NCI-H1417 (cell line): ENCODE measurements around the gene SEMA4D.

ENCODE experiments used
- DNase-seq, 3 experiments: peaks; one replicate each; lab custom pipeline; 2025; lab: John Stamatoyannopoulos, UW

Gene SEMA4D

GRCh38 chr9:89446261-89446960 lies 51.5 kb downstream of the SEMA4D start:
- no peak for DNase-seq

GRCh38 chr9:89445801-89446251 lies 52.1 kb downstream of the SEMA4D start:
- no peak for DNase-seq

GRCh38 chr9:89444925-89445765 lies 52.8 kb downstream of the SEMA4D start:
- DNase-seq: no peak

DNA sequence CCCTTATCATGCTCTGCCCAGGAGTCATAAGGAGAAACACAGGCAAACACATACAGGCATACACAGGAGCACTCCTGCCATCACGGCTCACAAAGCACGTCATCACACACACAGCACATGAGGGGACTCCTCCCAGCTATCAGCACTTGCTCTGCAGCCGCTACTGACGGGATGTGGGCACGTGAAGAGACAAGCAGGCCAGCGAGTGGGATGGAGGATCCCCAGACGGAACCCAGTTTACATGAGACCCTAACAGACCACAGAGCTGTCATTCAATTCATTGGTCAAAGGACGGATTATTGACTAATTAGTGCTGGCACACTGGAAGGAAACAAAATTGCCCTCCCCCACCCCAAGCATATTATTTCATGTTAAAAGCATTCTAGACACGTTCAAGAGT lies 53.6 kb downstream of the SEMA4D start:
- no peak for DNase-seq

- no peak for DNase-seq
Measured at GRCh38 chr9:89442981-89443814, 54.7 kb downstream of the SEMA4D start.

- DNase-seq: no peak
Measured at GRCh38 chr9:89442501-89442978, 55.4 kb downstream of the SEMA4D start.

GRCh38 chr9:89441986-89442385 lies 55.9 kb downstream of the SEMA4D start:
- DNase-seq: no peak

DNA sequence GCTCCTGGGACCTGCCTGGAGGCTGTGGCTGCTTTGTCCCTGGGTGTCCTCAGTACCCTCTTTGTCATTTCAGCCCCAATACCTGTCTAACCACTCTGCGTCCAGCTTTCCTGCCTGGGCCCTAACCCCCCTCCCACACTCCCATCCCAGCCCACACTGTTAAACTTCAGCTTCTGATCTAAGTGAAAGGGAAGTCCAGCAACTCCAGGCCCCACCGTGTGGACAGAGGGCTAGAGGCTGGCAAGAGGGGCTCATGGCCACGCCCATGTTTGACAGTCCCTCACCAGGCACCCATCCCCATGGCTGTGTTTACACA lies 56.3 kb downstream of the SEMA4D start:
- no peak for DNase-seq

DNA sequence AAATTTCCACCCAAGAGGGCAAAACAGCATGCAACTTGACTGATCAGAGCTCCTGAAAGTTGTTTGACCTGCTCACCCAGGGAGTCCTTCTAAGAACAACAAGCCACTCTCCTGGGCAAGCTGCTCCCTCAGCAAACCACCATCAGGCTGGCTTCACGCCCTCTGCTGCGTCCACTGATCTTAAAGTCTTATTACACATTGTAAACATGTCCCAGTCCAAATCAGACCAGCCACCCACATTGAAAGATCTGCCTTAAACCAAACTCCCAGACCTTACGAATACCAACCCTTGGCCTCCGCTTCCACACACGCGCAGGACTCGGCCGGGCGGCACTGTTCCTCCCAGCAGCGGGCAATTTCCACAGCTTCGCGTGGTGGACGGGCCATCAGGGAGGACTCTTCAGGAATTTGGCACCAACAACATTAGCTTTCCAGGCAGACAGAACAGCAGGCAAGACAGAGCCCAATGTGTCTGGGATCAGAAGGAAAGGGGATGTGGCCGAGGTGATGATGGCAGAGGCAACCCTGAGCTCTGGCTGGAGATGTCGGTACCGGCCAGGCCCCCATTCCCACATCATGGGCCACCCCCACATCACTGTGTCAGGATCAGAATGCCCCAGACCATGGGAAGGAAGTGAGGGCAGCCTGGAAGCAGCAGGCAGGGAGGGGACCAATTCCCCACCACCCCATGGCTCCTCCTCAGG lies 56.8 kb downstream of the SEMA4D start:
- no peak for DNase-seq

DNA sequence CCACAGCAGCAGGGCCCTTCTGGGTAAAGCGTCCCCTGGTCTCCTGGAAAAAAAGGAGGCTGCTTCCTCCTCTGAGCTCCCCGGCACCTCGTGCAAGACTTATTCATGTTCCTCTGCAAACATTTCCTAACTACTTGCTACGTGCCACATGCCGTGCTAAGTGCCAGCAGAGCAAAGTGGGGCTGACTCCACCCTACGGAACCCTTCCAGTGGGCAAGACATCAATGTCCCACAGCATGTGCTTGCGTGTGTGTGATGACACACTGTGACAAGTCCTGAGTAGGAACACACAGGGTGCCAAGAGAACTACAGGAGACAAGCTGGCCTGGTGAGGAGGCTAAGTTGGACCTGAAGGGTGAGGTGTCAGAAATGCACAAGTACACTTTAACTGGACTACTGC lies 57.4 kb downstream of the SEMA4D start:
- no peak for DNase-seq

DNA sequence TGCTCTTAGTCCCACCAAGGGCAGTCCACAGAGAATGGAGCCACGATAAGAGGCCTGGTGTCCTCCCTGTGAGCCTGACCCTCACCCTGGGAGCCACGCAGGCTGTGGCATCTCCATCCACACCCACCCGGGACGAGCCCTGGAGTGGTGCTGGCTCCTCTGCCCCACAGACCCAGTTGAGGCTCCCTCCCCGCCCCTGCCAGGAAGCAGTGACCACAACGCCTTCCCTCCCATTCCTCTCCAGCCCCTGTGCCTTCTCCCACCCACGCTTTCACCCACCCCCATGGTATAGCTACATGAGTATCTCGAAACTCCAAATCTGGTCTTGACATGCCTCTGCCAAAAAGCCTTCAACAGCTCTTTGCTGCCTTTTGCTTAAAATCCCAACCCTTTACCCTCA lies 57.9 kb downstream of the SEMA4D start:
- no peak for DNase-seq

DNA sequence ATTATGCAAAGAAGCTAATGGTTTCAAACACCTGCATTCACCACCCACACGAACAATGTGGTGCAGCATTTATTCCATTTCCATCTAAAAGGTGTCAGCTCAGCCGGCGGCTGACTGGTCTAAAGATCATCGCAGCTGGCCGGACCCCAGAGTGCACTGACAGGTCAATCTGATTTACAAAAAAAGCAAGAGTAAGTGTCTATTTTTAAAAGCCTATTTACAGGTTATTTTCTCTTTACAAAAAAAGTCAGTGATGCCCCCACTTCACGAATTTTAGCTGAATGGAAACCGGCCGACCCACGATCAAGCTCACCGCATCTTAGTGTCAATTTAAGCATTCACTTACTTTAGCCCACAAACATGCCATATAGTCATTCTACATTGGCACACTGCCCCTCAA lies 58.3 kb downstream of the SEMA4D start:
- no peak for DNase-seq

GRCh38 chr9:89438194-89438593 lies 59.7 kb downstream of the SEMA4D start:
- no peak for DNase-seq

- DNase-seq: peak in 2 of 3 experiments; percentile 21 to 51
Measured at GRCh38 chr9:89437772-89438171, 60.1 kb downstream of the SEMA4D start.

DNA sequence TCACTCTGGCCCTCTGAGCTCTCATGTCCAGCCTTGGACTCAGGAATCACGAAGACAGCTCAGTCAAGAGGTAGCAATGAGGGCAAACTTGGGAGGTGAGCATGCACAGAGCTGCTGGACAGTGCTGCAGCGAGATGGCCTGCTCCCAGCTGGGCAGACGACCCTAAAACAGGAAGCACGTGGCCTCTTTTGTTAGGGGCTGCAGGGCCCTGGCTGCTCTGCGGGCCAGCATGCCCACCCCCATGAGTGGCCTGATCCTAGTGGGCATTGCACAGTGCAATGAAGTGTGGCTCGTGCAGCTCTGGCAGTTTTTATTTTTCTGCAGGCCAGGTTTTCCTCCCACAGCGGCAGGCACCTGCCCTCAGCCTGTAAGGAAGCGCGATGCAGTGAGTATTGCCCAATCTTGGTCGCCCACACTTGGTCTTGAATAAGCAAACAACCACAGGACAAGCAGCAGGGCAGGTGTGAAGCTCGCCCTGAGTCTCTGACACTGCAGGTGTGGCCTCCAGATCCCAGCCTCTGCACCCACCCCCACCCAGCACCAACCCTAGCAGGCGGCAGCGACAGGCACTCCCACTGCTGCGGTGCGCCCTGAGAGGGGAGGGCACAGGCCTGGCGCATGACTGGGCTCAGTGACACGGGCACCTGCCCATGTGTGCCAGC lies 60.8 kb downstream of the SEMA4D start:
- peak; percentile 36 to 95 (median 89) for DNase-seq

DNA sequence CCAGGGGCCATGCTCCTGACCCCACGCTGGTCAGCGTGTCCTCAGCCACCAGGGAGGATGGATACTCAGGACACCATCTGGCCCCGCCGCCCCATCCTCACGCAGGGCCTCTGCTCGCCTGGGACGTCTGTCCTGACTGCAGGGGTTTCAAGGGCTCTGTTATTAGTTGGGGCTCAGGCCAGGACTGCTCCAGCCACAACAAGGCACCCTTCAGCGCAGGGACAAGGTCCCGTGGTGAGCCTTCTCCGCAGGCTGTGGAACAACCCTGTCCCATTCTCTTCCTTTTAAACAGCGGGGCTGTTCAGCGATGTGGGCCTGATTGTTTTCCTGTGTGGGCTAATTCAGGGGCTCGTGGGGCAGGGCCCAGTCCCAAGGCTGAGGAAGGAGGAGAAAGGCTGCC lies 61.6 kb downstream of the SEMA4D start:
- no peak for DNase-seq

DNA sequence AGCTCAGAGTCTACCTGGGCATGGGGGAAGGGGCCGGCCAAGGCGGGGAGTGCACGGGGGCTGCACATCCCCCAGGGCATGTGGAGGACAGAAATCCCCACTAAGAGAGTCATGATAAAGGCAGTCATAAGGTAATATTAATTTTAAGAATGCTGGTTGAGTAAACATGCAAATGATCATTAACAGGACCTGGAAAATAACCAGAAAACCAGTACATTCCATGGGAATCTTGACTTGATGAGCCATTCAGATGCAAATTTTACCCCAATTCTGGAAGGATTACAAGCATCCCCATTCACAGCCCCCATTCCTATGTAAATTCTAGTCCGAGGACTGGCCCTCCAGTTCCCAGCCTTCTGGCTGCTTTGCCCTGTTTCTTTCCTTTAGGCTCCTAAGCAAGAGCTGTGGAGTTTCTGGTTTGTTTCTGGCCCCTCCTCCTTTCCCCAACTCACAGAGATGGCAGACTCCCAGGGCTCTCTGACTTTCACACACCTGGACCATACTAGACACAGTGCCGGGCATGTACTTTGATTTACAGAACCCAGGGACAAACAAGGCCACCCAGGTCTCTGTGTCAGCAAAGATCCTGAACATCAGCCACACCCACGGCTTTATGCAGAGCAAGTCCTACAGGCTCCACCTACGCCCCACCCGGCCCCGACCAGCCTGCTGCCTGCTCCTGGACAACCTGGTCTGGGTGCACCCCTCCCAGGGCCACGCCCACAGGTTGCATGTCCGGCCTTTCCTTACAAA lies 62.7 kb downstream of the SEMA4D start:
- peak in 2 of 3 experiments; percentile 26 to 53 for DNase-seq

DNA sequence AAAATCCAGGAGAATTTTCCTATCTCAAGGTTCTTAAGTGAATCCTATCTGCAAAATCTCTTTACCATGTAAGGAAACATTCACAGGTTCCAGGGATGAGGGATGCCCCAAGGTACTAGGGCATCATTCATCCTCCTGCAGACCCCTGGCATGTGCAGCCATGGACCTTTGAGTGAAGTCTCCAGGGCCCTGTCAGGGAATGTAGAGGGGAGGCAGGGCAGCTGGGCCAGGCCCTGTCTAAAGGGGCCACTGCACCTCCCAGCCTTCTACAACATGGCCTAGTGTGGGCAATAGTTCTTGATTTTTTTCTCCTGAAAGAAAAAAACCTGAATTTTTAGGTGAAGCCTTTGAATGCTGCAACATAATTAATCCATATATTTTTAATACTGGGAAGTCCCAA lies 63.3 kb downstream of the SEMA4D start:
- no peak for DNase-seq

GRCh38 chr9:89433826-89434225 lies 64.1 kb downstream of the SEMA4D start:
- DNase-seq: no peak

DNA sequence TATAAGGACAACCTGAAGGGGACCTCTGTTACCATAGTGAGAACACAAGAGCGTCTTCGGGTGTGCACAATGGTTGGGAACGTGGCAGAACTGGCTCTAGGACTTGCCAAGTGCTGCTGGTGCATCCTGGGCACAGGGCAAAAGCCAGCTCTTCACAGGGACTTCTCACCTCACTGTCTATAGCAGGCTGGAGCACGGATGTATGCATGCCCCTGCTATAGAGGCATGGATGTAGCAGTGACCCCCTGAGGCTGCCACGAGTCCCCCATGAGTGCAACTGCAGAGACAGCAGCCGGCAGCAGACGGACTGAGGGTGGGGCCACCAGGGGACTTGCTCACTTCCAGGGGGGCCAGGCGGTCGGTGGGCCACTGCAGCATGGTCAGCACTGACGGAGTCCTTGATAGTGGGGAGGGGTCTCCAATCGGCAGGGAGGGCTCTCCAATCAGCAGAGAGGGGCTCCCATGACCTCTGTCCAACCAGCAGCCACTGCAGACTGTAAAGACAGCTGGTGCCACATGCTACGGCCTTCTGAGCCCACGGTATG lies 64.9 kb downstream of the SEMA4D start:
- no peak for DNase-seq
